IMR-90 (cell line): ENCODE data around the gene NCDN. TPM values are rescaled to one million over a fixed set of nuclear protein-coding genes. Genes with fewer than 3 reads are reported as not detected.

ENCODE experiments used
- ATAC-seq: fragments of 200-7000 bp; cut with Tn5 transposase; 2 replicates; pipeline ENCODE4 v1.9.1; 2020; ENCODE audit warnings: low read depth, mild to moderate bottlenecking, moderate library complexity
- BruUV-seq: library from RNA; stranded (reverse); fragments of 400-500 nt; replicated peaks from 2 replicates; lab custom pipeline; 2021; lab: Mats Ljungman, UMichigan
- CTCF ChIA-PET: fragments of 300-600 bp; formaldehyde crosslinking; extraction: SDS; loops from one replicate; lab custom pipeline; 2021; ENCODE audit warnings: antibody characterized with exemption; lab: Yijun Ruan, JAX
- POLR2A ChIA-PET: fragments of 300-600 bp; sonication (Branson Sonifier 250); formaldehyde crosslinking; loops from one replicate; lab custom pipeline; 2022; ENCODE audit warnings: antibody characterized with exemption; ENCODE audit not compliant: unreplicated experiment; lab: Charles Lee
- DNase-seq: peaks from one replicate; pipeline ENCODE4 v3.0.0; 2013
- H2AFZ ChIP-seq: replicated peaks from 2 replicates; pipeline ENCODE3; 2013; ENCODE audit warnings: low read length, mild to moderate bottlenecking; ENCODE audit not compliant: poor library complexity
- H2AK5ac ChIP-seq: 2 replicates; pipeline ENCODE4 v1.6.1; 2013; ENCODE audit warnings: low read depth, low read length, inconsistent platforms
- H2AK9ac ChIP-seq: replicated peaks from 2 replicates; pipeline ENCODE3; 2013; ENCODE audit warnings: mild to moderate bottlenecking, low read depth, low read length, moderate library complexity; ENCODE audit not compliant: poor library complexity
- H2BK120ac ChIP-seq: 2 replicates; pipeline ENCODE4 v1.6.1; 2013; ENCODE audit warnings: low read depth, low read length, inconsistent platforms
- H2BK15ac ChIP-seq: 3 replicates; pipeline ENCODE4 v1.6.1; 2013; ENCODE audit warnings: low read depth, low read length, inconsistent platforms
- H2BK20ac ChIP-seq: 2 replicates; pipeline ENCODE4 v1.6.1; 2013; ENCODE audit warnings: low read depth, mild to moderate bottlenecking, inconsistent platforms, low read length, moderate library complexity
- H2BK5ac ChIP-seq: 2 replicates; pipeline ENCODE4 v1.6.1; 2013; ENCODE audit warnings: mild to moderate bottlenecking, low read depth, low read length, inconsistent platforms; ENCODE audit not compliant: poor library complexity, severe bottlenecking
- H3K14ac ChIP-seq: replicated peaks from 2 replicates; pipeline ENCODE4 v1.6.1; 2013; ENCODE audit warnings: low read depth, low read length, inconsistent platforms
- H3K18ac ChIP-seq: 2 replicates; pipeline ENCODE4 v1.6.1; 2013; ENCODE audit warnings: low read depth, low read length, control low read depth
- H3K23ac ChIP-seq: 2 replicates; pipeline ENCODE4 v1.6.1; 2013; ENCODE audit warnings: low read depth, low read length, inconsistent platforms
- H3K27ac ChIP-seq: 2 replicates; pipeline ENCODE4 v1.5.1; 2013; ENCODE audit warnings: mild to moderate bottlenecking, control low read depth, low read length; ENCODE audit not compliant: insufficient read depth
- H3K27me3 ChIP-seq: 2 replicates; pipeline ENCODE4 v1.6.1; 2013; ENCODE audit warnings: low read length; ENCODE audit not compliant: control insufficient read depth, insufficient read depth
- H3K36me3 ChIP-seq: 2 replicates; pipeline ENCODE4 v1.6.1; 2013; ENCODE audit warnings: low read length, mixed read lengths; ENCODE audit not compliant: control insufficient read depth, insufficient read depth
- H3K4ac ChIP-seq: 2 replicates; pipeline ENCODE4 v1.6.1; 2013; ENCODE audit warnings: low read depth, low read length, inconsistent platforms
- H3K4me1 ChIP-seq: 2 replicates; pipeline ENCODE4 v1.6.1; 2013; ENCODE audit warnings: low read length, mixed read lengths; ENCODE audit not compliant: control insufficient read depth, insufficient read depth
- H3K4me2 ChIP-seq: 2 replicates; pipeline ENCODE4 v1.6.1; 2013; ENCODE audit warnings: low read depth, mild to moderate bottlenecking, control low read depth, low read length, moderate library complexity
- H3K4me3 ChIP-seq: 2 replicates; pipeline ENCODE4 v1.5.1; 2013; ENCODE audit warnings: low read depth, mild to moderate bottlenecking, control low read depth, low read length, moderate library complexity; ENCODE audit not compliant: insufficient read depth
- H3K56ac ChIP-seq: 2 replicates; pipeline ENCODE4 v1.6.1; 2013; ENCODE audit warnings: low read length, inconsistent platforms; ENCODE audit not compliant: insufficient read depth; ENCODE audit errors: extremely low read depth
- H3K79me1 ChIP-seq, 2 experiments: 2 replicates each; pipeline ENCODE4 v1.6.1; 2013; ENCODE audit warnings: low read length in 2 of 2, inconsistent platforms in 1 of 2, low read depth in 1 of 2
- H3K9ac ChIP-seq: 2 replicates; pipeline ENCODE4 v1.6.1; 2013; ENCODE audit warnings: low read depth, low read length, control low read depth
- H3K9me1 ChIP-seq: 2 replicates; pipeline ENCODE4 v1.6.1; 2013; ENCODE audit warnings: low read length, inconsistent platforms; ENCODE audit not compliant: insufficient read depth
- H3K9me3 ChIP-seq: 2 replicates; pipeline ENCODE4 v1.6.1; 2013; ENCODE audit warnings: low read length; ENCODE audit not compliant: control insufficient read depth, insufficient read depth
- H4K20me1 ChIP-seq: 2 replicates; pipeline ENCODE4 v1.6.1; 2013; ENCODE audit warnings: low read length, inconsistent platforms; ENCODE audit not compliant: insufficient read depth
- H4K5ac ChIP-seq: 2 replicates; pipeline ENCODE4 v1.6.1; 2013; ENCODE audit warnings: mild to moderate bottlenecking, low read depth, low read length, control low read depth
- H4K8ac ChIP-seq, 2 experiments: 2 replicates each; pipeline ENCODE4 v1.6.1; 2013; ENCODE audit warnings: low read depth in 2 of 2, low read length in 2 of 2, control low read depth in 1 of 2, inconsistent platforms in 1 of 2
- H4K91ac ChIP-seq: 2 replicates; pipeline ENCODE4 v1.6.1; 2013; ENCODE audit warnings: low read depth, low read length, inconsistent platforms; ENCODE audit not compliant: insufficient read depth
- BHLHE40 ChIP-seq: fragments of 150-350 bp; IDR thresholded peaks from 2 replicates; pipeline ENCODE4 v1.6.1; 2016; ENCODE audit warnings: mild to moderate bottlenecking, low read depth, low read length
- CEBPB ChIP-seq: IDR thresholded peaks from 2 replicates; pipeline ENCODE4 v1.6.1; 2012; ENCODE audit warnings: low read depth, low read length, improper control_type of control experiment
- CHD1 ChIP-seq: IDR thresholded peaks from 2 replicates; pipeline ENCODE4 v1.6.1; 2012; ENCODE audit warnings: low read depth, low read length, improper control_type of control experiment
- CTCF ChIP-seq: conservative IDR thresholded peaks from 2 replicates; pipeline ENCODE4 v1.5.1; 2012; ENCODE audit warnings: mild to moderate bottlenecking, low read depth, low read length, improper control_type of control experiment
- ELK1 ChIP-seq: fragments of 150-350 bp; IDR thresholded peaks from 2 replicates; pipeline ENCODE4 v1.6.1; 2016; ENCODE audit warnings: low read depth, mild to moderate bottlenecking, low read length, moderate library complexity, borderline replicate concordance
- FOS ChIP-seq: fragments of 150-350 bp; IDR thresholded peaks from 2 replicates; pipeline ENCODE4 v1.6.1; 2016; ENCODE audit warnings: low read depth, low read length
- MAFK ChIP-seq: IDR thresholded peaks from 2 replicates; pipeline ENCODE4 v1.6.1; 2012; ENCODE audit warnings: low read depth, low read length, improper control_type of control experiment
- MAZ ChIP-seq: IDR thresholded peaks from 2 replicates; pipeline ENCODE4 v1.6.1; 2012; ENCODE audit warnings: low read depth, mild to moderate bottlenecking, low read length, improper control_type of control experiment, moderate library complexity, borderline replicate concordance
- MXI1 ChIP-seq: IDR thresholded peaks from 2 replicates; pipeline ENCODE4 v1.6.1; 2012; ENCODE audit warnings: low read depth, mild to moderate bottlenecking, low read length, moderate library complexity, borderline replicate concordance
- NFE2L2 ChIP-seq: fragments of 150-350 bp; IDR thresholded peaks from 2 replicates; pipeline ENCODE4 v1.6.1; 2016; ENCODE audit warnings: low read depth, mild to moderate bottlenecking, low read length
- POLR2A ChIP-seq: IDR thresholded peaks from 2 replicates; pipeline ENCODE4 v1.6.1; 2012; ENCODE audit warnings: mild to moderate bottlenecking, low read depth, low read length
- RAD21 ChIP-seq: IDR thresholded peaks from 2 replicates; pipeline ENCODE4 v1.6.1; 2012; ENCODE audit warnings: low read length, improper control_type of control experiment
- RCOR1 ChIP-seq: IDR thresholded peaks from 2 replicates; pipeline ENCODE4 v1.6.1; 2012; ENCODE audit warnings: mild to moderate bottlenecking, low read length, improper control_type of control experiment; ENCODE audit not compliant: insufficient replicate concordance
- RFX5 ChIP-seq: IDR thresholded peaks from 2 replicates; pipeline ENCODE4 v1.8.0; 2012; ENCODE audit warnings: low read depth, mild to moderate bottlenecking, low read length, moderate library complexity
- SMC3 ChIP-seq: fragments of 150-350 bp; IDR thresholded peaks from 2 replicates; pipeline ENCODE4 v1.6.1; 2016; ENCODE audit warnings: low read depth, mild to moderate bottlenecking, antibody characterized with exemption, low read length, moderate library complexity
- USF2 ChIP-seq: fragments of 150-350 bp; IDR thresholded peaks from 2 replicates; pipeline ENCODE4 v1.6.1; 2017; ENCODE audit warnings: mild to moderate bottlenecking, antibody characterized with exemption, low read length, low read depth
- WGBS, 2 experiments: methylation state at CpG; one replicate each; pipeline versions ENCODE4 v1.1.5 to v1.1.7; 2013; ENCODE audit warnings: missing lambda C conversion rate in 2 of 2; ENCODE audit not compliant: insufficient read length in 1 of 2; ENCODE audit errors: extremely low coverage in 2 of 2; 5-methylcytosine and 5-hydroxymethylcytosine counted together
- dilution Hi-C: fragments of 300-500 bp; cut with HindIII; formaldehyde crosslinking; loops from one replicate; pipeline ENCODE4 v1.14.3; 2018; ENCODE audit warnings: low sequenced_read_pairs; ENCODE audit not compliant: unreplicated experiment
- in situ Hi-C: fragments of 300-500 bp; cut with MboI; formaldehyde crosslinking; loops from 3 replicates; pipeline ENCODE4 v1.14.3; 2019; ENCODE audit warnings: low sequenced_read_pairs, inconsistent platforms, mixed read lengths
- intact Hi-C: fragments of 100-400 bp; cut with micrococcal nuclease; formaldehyde crosslinking; loops from 2 replicates; pipeline ENCODE4 v1.10.0; 2022
- polyA plus RNA-seq, 3 experiments: library from polyadenylated mRNA; depleted of rRNA; stranded (reverse); fragments of >200 nt; gene quantifications; 2 replicates each; pipeline ENCODE4 v1.2.3, GENCODE V29; 2012; ENCODE audit warnings: low replicate concordance in 1 of 3
- total RNA-seq: library from RNA; depleted of rRNA; stranded (reverse); fragments of >200 nt; gene quantifications from 2 replicates; pipeline ENCODE4 v1.2.3, GENCODE V29; 2012

NCDN gene
- total and polyA plus RNA-seq, 2 of the 4 experiments (the other 2 are of a cell fraction): 10.0 to 38.8 TPM

- Histone ChIP-seq H3K4me2 (no peak overlapping the region), H3K9me3 (no peaks in the 10 kb centered on the region), H3K9me1 (peaks cover 6% of the 10 kb centered on the region), H2AK5ac (no peak overlapping the region), H3K4ac (no peak overlapping the region), H3K4me1 (peaks cover 6% of the 10 kb centered on the region; the same call in 1 of the 2 replicates), H4K20me1 (peaks cover 8% of the 10 kb centered on the region; the same call in 1 of the 2 replicates), H2BK5ac (no peak overlapping the region), H3K79me1 (peaks cover 9 to 64% of the 10 kb centered on the region in 2 experiments), H3K56ac (no peak overlapping the region), H2BK15ac (no peak overlapping the region), H3K36me3 (peaks cover 8% of the 10 kb centered on the region), H3K27ac (no peak overlapping the region), H2AK9ac (no peak overlapping the region), H2AFZ (no peak overlapping the region), H2BK120ac (no peak overlapping the region), H4K5ac (no peak overlapping the region), H3K23ac (no peak overlapping the region), H2BK20ac (no peak overlapping the region), H3K27me3 (no peaks in the 10 kb centered on the region), H4K8ac (no peak overlapping the region), H4K91ac (no peak overlapping the region), H3K4me3 (no peak overlapping the region), H3K14ac (no peak overlapping the region), H3K9ac (no peak overlapping the region), H3K18ac (no peak overlapping the region)
- in situ Hi-C loops (no loop called here), intact Hi-C loops (no loop called here), dilution Hi-C loops (no loop called here)
- DNase-seq (no peak), ATAC-seq (no peak)
- no TSS peak for BruUV-seq
- no CpG with 5 or more reads among the region's 2 CpGs for whole genome bisulfite sequencing, 2 experiments
- TF ChIP-seq BHLHE40 (no peak), ELK1 (no peak), MAZ (no peak), RFX5 (no peak), CEBPB (no peak), NFE2L2 (no peak), MAFK (no peak), CTCF (no peak), MXI1 (no peak), FOS (no peak), USF2 (no peak), POLR2A (no peak), SMC3 (no peak), RAD21 (no peak), RCOR1 (no peak), CHD1 (no peak)
- ChIA-PET CTCF (interaction anchor here (0.6 kb wide), 1 partner anchor 90 kb away, joined by 3 read pairs; no protein-coding TSS in a partner anchor), POLR2A (no interaction called here)
Observed at GRCh38 chr1:35553851-35554250, 3.7 kb upstream of the NCDN start.
